Stimulated activated CD4-positive, alpha-beta T cell treated with anti-CD3 and anti-CD28 coated beads, TNF-alpha, amount 100 ng/mL, for 4 hours (primary cell): Measurements from ENCODE around the gene PPP4R1.

ENCODE experiments used
- DNase-seq, 3 experiments: peaks; one replicate each; pipeline ENCODE4 v3.0.0-alpha.2; 2020; ENCODE audit warnings: low read depth in 3 of 3

PPP4R1 gene

GRCh38 chr18:9546468-9546867 is 67.9 kb downstream of the PPP4R1 start:
- DNase-seq: no peak

DNA sequence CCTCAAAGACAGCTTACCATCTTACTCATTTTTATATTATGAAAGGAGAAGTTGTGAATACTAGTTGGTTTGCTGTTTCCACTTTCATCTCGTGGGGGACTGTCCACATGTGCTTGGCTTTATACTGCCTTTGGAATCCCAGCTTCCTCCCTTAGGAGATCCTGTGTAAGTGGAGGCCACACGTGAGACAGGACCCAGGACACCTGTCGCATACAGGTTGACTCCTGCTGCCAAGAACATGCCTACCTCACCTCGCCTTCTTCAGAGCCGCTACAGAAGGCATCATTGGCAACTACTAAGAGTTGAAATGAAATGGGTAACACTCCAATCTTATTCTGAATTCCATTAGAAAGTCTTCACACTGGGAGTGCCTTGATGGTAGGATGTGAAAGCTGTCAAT is 69.3 kb downstream of the PPP4R1 start:
- DNase-seq: no peak

DNA sequence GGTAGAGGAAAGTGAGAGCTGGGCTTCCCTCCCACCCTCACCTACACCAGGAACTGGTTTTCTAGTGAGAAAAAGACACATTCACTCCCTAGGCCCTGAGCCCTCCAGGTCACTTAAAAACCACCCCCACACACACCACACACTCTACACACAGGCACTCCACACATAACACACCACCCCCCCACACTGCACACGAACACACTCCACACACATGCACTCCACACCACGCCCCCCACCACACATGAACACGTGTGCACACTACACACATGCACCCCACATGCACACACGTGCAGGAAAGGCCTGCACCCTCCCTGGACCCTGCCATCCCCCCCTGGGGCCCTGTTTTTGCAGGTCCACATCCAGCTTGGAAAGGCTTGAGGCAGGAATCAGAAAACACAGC is 71.4 kb downstream of the PPP4R1 start:
- DNase-seq: no peak

GRCh38 chr18:9539938-9540337 is 74.4 kb downstream of the PPP4R1 start:
- no peak for DNase-seq

DNA sequence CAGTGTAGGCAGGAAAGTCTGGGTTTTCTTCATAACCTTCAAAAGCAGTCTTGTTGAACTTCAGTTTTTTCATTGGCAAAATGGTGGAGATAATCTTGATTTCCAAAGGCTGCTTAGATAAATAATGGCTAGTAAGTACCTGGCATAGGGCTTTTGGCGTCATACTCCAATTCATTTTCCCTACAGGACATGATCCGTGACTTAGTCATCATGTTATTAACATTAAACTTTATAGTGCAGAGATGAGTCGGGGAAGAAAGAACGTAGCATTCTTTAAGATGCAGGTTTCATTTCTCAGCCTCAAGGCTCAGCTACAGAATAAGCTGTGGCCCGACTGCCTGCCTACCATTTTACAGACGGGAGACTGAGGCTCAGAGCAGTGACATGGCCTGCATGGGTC is 75.1 kb downstream of the PPP4R1 start:
- DNase-seq: no peak

GRCh38 chr18:9537677-9538076 is 76.7 kb downstream of the PPP4R1 start:
- no peak for DNase-seq

DNA sequence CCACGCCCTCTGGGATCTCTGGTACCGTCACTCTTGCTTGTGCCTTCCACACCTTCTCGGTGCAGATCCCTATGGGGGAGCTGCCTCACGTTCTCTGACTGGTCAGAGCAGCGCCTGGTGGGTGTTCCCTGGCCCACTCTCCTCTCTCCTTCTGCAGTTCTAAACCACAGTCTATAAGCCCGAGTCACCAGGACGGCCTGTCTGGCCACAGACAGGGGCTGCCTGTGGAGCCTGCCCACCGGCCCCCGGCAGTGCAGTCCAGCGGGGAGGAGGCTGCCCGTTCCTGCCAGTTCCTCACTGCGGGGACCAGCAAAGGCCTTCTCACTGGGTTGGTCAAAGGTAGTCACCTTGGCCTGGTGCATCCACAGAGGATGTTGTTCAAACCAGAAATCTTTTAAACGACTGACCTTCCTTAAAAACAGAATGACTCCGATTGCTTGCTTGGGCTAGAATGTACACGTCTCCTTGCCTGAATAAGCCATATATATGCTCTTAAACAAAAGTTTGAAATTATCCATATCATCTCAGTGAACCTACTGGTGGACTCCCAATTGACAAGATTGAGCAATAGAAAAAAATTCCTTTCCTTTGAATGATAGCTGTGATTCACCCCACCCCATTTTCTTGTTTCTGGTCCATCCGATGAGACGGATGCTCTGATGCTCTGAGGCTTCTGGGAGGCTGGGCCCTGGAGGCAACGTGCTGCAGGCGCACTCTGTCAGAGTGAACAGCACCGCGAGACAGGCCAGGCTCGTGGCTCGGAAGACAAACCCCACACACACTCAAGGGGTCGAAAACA is 77.8 kb downstream of the PPP4R1 start:
- no peak for DNase-seq

DNA sequence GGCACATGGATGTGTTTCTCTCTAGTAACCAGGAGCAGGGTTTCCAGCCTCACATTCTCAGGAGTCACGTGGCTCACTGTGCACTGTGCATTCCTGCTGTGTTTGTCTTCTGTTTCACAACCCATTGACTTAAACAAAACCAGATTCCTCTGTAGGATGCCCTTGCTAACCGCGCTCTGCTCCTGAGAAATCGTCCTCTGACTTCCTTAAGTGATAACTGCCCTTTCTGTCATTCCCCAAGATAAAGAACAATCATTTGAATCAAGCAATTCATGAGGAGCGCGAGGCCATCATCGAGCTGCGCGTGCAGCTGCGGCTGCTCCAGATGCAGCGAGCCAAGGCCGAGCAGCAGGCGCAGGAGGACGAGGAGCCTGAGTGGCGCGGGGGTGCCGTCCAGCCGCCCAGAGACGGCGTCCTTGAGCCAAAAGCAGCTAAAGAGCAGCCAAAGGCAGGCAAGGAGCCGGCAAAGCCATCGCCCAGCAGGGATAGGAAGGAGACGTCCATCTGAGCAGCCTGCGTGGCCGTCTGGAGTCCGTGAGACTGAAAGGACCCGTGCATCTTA is 78.8 kb downstream of the PPP4R1 start:
- no peak for DNase-seq

GRCh38 chr18:9534844-9535243 is 79.5 kb downstream of the PPP4R1 start:
- no peak for DNase-seq

DNA sequence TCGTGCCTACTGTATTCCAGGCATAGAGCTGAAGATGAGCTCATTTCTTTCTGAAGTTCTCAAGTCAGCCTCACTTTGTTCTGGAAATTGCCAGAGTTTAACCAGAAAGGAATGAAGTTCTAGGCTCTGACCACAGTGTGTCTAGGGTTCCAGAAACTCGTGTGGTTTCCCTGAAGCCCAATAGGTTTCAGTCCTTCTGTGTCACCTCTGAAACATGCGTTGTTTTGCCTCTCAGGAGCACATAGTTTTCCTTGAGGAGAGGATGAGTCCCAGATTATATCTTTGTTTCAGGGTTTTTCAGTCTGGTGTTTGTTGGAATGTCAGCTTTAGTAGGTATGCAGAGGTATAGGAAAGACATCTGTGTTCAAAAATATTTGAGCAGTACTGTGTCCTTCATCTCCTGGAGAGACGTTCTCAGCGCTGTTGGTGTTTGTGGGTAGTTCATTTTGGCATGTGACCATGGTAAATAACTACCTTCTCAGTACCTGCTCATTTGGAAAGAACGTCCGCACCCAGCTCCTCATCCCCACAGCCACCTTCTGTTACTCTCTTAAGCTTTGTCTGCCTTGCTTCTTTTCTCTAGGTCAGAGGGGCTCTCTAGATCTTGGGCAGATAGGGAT is 82.5 kb downstream of the PPP4R1 start:
- DNase-seq: no peak

DNA sequence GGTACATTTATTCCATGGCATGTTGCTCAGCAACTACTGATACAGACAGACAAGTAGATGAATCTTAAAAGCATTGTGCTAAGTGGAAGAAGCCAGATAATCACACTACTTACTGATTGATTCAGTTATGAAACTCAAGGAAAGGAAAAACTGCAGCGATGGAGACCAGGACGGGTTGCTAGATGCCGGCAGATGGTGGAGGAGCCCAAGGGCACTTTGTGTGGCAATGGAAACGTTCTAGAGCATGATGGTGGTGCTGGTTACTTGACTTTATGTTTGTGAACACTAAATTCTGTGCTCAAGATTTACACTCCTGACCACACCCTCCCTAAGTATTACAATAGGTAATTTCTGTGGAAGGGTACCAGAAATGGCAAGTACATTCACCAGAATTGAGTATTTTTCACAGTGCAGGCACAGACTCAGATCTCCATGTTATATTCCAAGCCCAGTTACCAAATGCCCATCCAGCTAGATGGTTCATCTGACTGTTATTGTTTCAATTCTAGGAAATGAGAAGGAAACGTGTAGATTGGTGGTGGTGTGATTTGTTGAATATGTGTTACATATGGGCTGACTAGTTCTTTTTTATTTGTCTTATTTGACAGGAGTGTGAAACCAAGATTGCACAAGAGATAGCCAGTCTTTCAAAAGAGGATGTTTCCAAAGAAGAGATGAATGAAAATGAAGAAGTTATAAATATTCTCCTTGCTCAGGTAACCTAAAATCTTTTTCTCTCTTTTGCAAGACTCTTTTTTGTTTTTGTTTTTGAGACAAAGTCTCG is 83.9 kb downstream of the PPP4R1 start:
- no peak for DNase-seq

- no peak for DNase-seq
Measured at GRCh38 chr18:9526458-9526857, 87.9 kb downstream of the PPP4R1 start.

DNA sequence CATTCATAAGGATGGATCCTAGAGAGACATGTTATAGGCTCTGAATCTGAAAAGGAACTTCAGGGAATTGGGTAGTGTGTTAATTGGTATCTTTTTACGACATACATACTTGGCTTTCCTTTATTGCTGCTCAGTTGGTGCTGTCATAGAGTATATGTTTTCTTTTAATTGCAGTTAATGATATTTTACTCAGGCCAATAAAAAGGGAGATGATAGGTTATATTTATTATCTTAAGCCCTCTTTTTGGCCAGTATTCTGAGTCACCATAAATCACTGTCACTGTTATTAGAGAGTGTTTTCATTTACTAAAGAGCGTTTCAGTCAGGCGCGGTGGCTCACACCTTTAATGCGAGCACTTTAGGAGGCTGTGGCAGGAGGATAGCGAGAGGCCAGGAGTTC is 91.4 kb downstream of the PPP4R1 start:
- no peak for DNase-seq

DNA sequence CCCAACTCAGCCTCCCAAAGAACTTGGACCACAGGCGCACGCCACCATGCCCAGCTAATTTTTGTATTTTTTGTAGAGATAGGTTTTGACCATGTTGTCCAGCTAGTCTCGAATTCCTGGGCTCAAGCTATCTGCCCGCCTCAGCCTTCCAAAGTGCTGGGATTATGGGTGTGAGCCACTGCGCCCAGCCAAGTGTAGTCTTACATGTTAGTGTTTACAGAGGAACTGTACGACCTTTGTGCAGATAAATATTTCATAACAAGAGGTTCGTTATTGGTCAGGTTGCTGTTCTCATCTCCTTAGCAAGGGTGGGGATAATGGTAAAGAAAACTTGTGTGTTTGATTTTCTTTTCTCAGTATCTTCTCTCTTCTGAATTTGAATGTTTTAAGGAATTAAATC is 92.6 kb downstream of the PPP4R1 start:
- no peak for DNase-seq

GRCh38 chr18:9520666-9521065 is 93.7 kb downstream of the PPP4R1 start:
- no peak for DNase-seq

DNA sequence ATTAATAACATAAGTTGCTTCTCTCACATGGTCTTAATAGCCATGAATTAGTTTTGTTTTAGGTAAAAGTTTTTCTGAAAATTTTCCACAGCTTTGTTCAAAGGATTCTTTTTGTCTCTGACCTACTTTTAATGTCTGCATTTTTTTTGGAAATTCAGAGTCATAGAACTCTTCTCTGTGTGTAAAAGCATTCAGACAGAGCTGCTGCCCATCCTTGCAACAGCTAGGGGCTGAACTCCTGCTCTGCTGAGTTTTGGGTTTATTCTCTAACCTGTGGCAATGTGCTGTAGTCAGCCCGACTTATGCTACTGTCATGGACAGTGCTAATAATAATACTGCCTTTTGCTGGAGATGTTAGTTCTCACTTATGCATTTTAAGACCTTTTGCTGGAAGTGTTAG is 95.0 kb downstream of the PPP4R1 start:
- DNase-seq: no peak

DNA sequence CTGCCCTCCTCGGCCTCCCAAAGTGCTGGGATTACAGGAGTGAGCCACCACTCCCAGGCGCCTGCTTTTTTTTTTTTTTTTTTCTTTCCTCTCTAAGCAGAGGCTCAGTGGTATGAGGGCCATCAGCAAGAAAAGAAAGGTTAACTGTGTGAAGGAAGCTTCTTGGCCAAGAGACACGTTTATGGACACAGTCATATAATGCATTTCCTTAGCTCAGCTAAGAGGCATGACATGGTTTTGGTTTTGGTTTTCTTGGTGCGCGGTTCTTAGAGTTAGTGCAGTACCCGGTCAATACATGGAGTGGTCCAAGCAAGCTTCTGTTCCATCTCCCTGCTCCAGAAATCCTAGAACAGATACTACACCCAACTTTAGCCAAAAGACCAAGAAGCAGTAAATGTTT is 96.5 kb downstream of the PPP4R1 start:
- no peak for DNase-seq

DNA sequence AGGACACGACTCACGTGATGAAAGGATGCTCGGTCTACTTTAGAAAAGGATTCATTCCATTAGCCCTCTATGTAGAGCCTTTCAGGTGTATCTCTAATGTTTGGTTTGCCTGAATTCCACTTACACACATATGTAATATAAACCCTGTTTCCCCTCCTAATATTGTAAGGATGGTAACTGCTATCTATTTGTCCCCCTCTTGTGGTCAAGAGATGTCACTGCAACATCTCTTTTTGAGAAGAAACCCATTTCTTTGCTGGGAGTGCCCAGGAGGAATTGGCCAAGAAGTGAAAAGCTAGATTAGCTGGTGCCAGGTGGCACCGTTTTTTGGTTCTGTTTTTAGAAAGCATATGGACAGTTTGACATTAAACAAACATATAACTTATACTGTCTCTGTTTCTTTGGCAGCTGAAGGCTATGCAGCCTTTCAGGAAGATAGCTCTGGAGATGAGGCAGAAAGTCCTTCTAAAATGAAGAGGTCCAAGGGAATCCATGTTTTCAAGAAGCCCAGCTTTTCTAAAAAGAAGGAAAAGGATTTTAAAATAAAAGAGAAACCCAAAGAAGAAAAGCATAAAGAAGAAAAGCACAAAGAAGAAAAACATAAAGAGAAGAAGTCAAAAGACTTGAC is 97.8 kb downstream of the PPP4R1 start:
- DNase-seq: no peak

DNA sequence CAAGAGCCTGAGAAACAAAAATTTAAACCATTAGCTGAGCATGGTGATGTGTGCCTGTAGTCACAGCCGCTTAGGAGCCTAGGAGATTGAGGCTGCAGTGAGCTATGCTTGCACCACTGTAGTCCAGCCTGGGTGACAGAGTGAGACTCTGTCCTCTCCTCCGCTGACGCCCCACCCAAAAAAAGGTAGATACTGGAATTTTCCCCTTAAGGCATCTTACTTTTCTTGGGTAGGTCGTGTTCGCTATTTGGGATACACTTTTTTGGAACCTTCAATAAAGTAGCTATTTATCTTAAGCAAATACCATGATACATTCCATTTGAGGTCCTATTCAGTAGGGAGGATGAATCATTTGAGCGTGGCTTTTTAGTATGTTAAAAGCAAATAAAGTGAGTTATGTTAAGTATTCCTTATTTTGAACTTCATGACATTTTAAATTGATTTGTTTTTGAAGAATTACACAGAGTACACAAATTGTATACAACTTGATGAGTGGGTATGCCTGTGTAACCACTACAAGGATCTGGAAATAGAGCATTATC is 100.3 kb downstream of the PPP4R1 start:
- no peak for DNase-seq

- no peak for DNase-seq
Measured at GRCh38 chr18:9508446-9509025, 105.8 kb downstream of the PPP4R1 start.

- no peak for DNase-seq
Measured at GRCh38 chr18:9507565-9508088, 106.7 kb downstream of the PPP4R1 start.
